PC-3 (cell line): ENCODE data around the gene SDCBP2. TPM values are rescaled to one million over a fixed set of nuclear protein-coding genes. Genes with fewer than 3 reads are reported as not detected.

ENCODE experiments used
- ATAC-seq: fragments of 200-7000 bp; cut with Tn5 transposase; 2 replicates; pipeline ENCODE4 v1.9.1; 2020; ENCODE audit warnings: mild to moderate bottlenecking, moderate library complexity
- BruUV-seq: library from RNA; stranded (reverse); fragments of 400-500 nt; replicated peaks from 2 replicates; lab custom pipeline; 2021; lab: Mats Ljungman, UMichigan
- CTCF ChIA-PET: fragments of 300-600 bp; sonication (Branson Sonifier 250); formaldehyde crosslinking; loops from one replicate; lab custom pipeline; 2022; ENCODE audit warnings: antibody characterized with exemption; lab: Charles Lee
- POLR2A ChIA-PET: fragments of 300-600 bp; sonication (Branson Sonifier 250); formaldehyde crosslinking; loops from one replicate; lab custom pipeline; 2022; ENCODE audit warnings: antibody characterized with exemption; ENCODE audit not compliant: unreplicated experiment; lab: Charles Lee
- DNase-seq: peaks from one replicate; pipeline ENCODE4 v3.0.0-alpha.2; 2015
- H2AFZ ChIP-seq: fragments of 300-600 bp; sonication (generic); 2 replicates; pipeline ENCODE4 v1.6.0; 2016; ENCODE audit warnings: antibody characterized with exemption, low read length
- H3F3A ChIP-seq: fragments of 300-600 bp; sonication (generic); one replicate; pipeline ENCODE4 v1.6.0; 2017; ENCODE audit warnings: antibody characterized with exemption, low read length, control low read depth, mild to moderate bottlenecking; ENCODE audit not compliant: unreplicated experiment
- H3K27ac ChIP-seq: fragments of 300-600 bp; sonication (generic); 2 replicates; pipeline ENCODE4 v1.5.1; 2016; ENCODE audit warnings: mild to moderate bottlenecking, low read length
- H3K27me3 ChIP-seq: fragments of 300-600 bp; sonication (generic); 2 replicates; pipeline ENCODE4 v1.6.1; 2016; ENCODE audit warnings: low read length, mixed read lengths
- H3K36me3 ChIP-seq: fragments of 300-600 bp; sonication (generic); 2 replicates; pipeline ENCODE4 v1.6.1; 2016; ENCODE audit warnings: low read depth, mixed run types, low read length, mixed read lengths
- H3K4me1 ChIP-seq: fragments of 300-600 bp; sonication (generic); 2 replicates; pipeline ENCODE4 v1.5.1; 2016; ENCODE audit warnings: low read length; ENCODE audit not compliant: insufficient read depth
- H3K4me2 ChIP-seq: fragments of 300-600 bp; sonication (generic); 2 replicates; pipeline ENCODE4 v1.6.0; 2016; ENCODE audit warnings: low read length
- H3K4me3 ChIP-seq: fragments of 300-600 bp; sonication (generic); 2 replicates; pipeline ENCODE4 v1.5.1; 2016; ENCODE audit warnings: mild to moderate bottlenecking, low read length, mixed read lengths
- H3K79me2 ChIP-seq: fragments of 300-600 bp; sonication (generic); 2 replicates; pipeline ENCODE4 v1.6.1; 2017; ENCODE audit warnings: low read length, mixed read lengths
- H3K9ac ChIP-seq: fragments of 300-600 bp; sonication (generic); 2 replicates; pipeline ENCODE4 v1.6.0; 2016; ENCODE audit warnings: mild to moderate bottlenecking, low read length
- H3K9me2 ChIP-seq: fragments of 300-600 bp; sonication (generic); replicated peaks from 2 replicates; pipeline ENCODE4 v1.6.1; 2016; ENCODE audit warnings: mixed run types, low read length, mixed read lengths
- H3K9me3 ChIP-seq: fragments of 300-600 bp; sonication (generic); 2 replicates; pipeline ENCODE4 v1.6.1; 2016; ENCODE audit warnings: low read length, mixed read lengths
- H4K20me1 ChIP-seq: fragments of 300-600 bp; sonication (generic); 2 replicates; pipeline ENCODE4 v1.6.1; 2016; ENCODE audit warnings: low read length, mixed read lengths
- EZH2phosphoT487 ChIP-seq: fragments of 300-600 bp; sonication (generic); IDR thresholded peaks from 2 replicates; pipeline ENCODE4 v1.6.1; 2018; ENCODE audit warnings: mild to moderate bottlenecking, antibody characterized with exemption, low read length, borderline replicate concordance
- intact Hi-C: fragments of 100-400 bp; cut with micrococcal nuclease; formaldehyde crosslinking; loops from 2 replicates; pipeline ENCODE4 v1.9.0; 2023
- total RNA-seq: library from RNA; depleted of rRNA; stranded (reverse); fragments of >200 nt; gene quantifications from 2 replicates; pipeline ENCODE4 v1.2.3, GENCODE V29; 2014; rRNA removed

SDCBP2 gene
- total RNA-seq, 1 experiment from 2014 or later: 14.4 TPM

DNA sequence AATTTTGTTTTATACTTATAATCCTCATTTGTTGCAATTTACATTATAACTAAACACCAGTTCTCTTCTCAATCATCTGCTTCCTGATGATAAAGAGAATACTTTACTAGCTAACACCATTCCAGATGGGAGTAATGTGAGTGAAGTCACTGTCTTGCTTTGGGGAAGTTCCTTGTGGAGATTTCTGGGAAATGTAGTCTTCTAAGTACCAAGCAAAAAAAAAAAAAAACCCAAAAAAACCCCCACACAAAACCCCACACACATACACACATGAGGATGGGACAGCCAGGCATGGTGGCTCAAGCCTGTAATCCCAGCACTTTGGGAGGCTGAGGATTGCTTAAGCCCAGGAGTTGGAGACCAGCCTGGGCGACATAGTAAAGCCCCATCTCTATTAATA lies 65.1 kb downstream of the SDCBP2 start:
- peaks cover 13% of the 10 kb centered on the region; the same call in 1 of the 2 replicates for H3K4me1 ChIP-seq

More for the DNA sequence above, 65.1 kb downstream of the SDCBP2 start:
- H3K79me2 ChIP-seq: 0 out of 2 replicates have a peak, but pooled peaks cover 3% of the 10 kb centered on the region
- ChIA-PET POLR2A (no interaction called here), CTCF (no interaction called here)
- H3K36me3 ChIP-seq: no peaks in the 10 kb centered on the region
- no peak overlapping the region for H3K4me2 ChIP-seq
- H4K20me1 ChIP-seq: no peaks in the 10 kb centered on the region
- peaks cover 4% of the 10 kb centered on the region; the same call in 1 of the 2 replicates for H3K27me3 ChIP-seq
- no peak overlapping the region for H3K27ac ChIP-seq
- H2AFZ ChIP-seq: no peak overlapping the region
- BruUV-seq: no TSS peak
- no peak for ATAC-seq
- H3F3A ChIP-seq: no peaks in the 10 kb centered on the region
- intact Hi-C loops: no loop called here
- H3K9me3 ChIP-seq: no peaks in the 10 kb centered on the region
- no peaks in the 10 kb centered on the region for H3K9me2 ChIP-seq
- H3K9ac ChIP-seq: no peak overlapping the region
- DNase-seq: no peak
- H3K4me3 ChIP-seq: no peak overlapping the region
- TF ChIP-seq EZH2phosphoT487: no peak

Other genes with a start within 250 kb of the SDCBP2 start
- gene PSMF1, start 210.5 kb downstream of the SDCBP2 start, total RNA-seq: 60.8 and 82.1 TPM in 2 replicates
- gene TMEM74B, start 144.2 kb downstream of the SDCBP2 start, total RNA-seq: 6.3 and 18.4 TPM in 2 replicates
- gene C20orf202, start 125.7 kb downstream of the SDCBP2 start, total RNA-seq: not detected in 2 replicates
- 0.11 and 0.58 TPM in 2 replicates for gene RAD21L1, start 103.1 kb downstream of the SDCBP2 start, total RNA-seq
- gene SNPH, start 62.8 kb downstream of the SDCBP2 start, total RNA-seq: 21.4 and 24.9 TPM in 2 replicates
- gene FKBP1A, start 63.9 kb upstream of the SDCBP2 start, total RNA-seq: 178 and 198 TPM in 2 replicates
- 170 and 217 TPM in 2 replicates for gene NSFL1C, start 137.7 kb upstream of the SDCBP2 start, total RNA-seq
- gene SIRPB2, start 162.3 kb upstream of the SDCBP2 start, total RNA-seq: 0.52 and 2.1 TPM in 2 replicates
- 0.18 and 0.23 TPM in 2 replicates for gene SIRPD, start 228.6 kb upstream of the SDCBP2 start, total RNA-seq